Stomach (tissue), 4 donors: ENCODE results near the gene FOXJ3.

Source experiments
- CTCF ChIP-seq, 7 experiments: fragments of 450-650 bp in 4 of 7; fragments of 200-600 bp in 3 of 7; sonication (generic) in 3 of 7; IDR thresholded peaks; one replicate each; pipeline ENCODE4 v1.5.1; 2016 to 2019; ENCODE audit warnings: antibody characterized with exemption in 7 of 7, control low read depth in 2 of 7, mild to moderate bottlenecking in 1 of 7
- POLR2AphosphoS5 ChIP-seq, 3 donors: sonication (generic); formaldehyde crosslinking; IDR thresholded peaks; one replicate each; pipeline ENCODE4 v1.6.1; 2016; ENCODE audit warnings: antibody characterized with exemption in 3 of 3

- TF ChIP-seq CTCF (IDR thresholded peaks at IDR 0.05) (no peak), POLR2AphosphoS5 (IDR thresholded peaks at IDR 0.05) (no peak)
Observed at GRCh38 chr1:42370876-42371549, 36.0 kb upstream of the FOXJ3 start.
